SK-N-SH (cell line): ENCODE results near the gene SWI5.

Source experiments
- CTCF ChIP-seq: fragments of 200-600 bp; sonication (generic); IDR thresholded peaks from 2 replicates; pipeline ENCODE4 v1.6.1; 2017; ENCODE audit warnings: antibody characterized with exemption, mild to moderate bottlenecking, moderate library complexity
- EP300 ChIP-seq, 2 experiments: IDR thresholded peaks; 2 replicates each; pipeline versions ENCODE4 v1.4.0 to v1.6.1; 2012; ENCODE audit warnings: borderline replicate concordance in 1 of 2, low read depth in 1 of 2, low read length in 1 of 2
- NRF1 ChIP-seq: IDR thresholded peaks from 2 replicates; pipeline ENCODE4 v1.6.1; 2012; ENCODE audit warnings: low read depth, mild to moderate bottlenecking, low read length
- PBX3 ChIP-seq: IDR thresholded peaks from 2 replicates; pipeline ENCODE4; 2012
- USF2 ChIP-seq: fragments of 150-350 bp; IDR thresholded peaks from 2 replicates; pipeline ENCODE4 v1.6.1; 2017; ENCODE audit warnings: antibody characterized with exemption, low read length, low read depth, borderline replicate concordance
- YY1 ChIP-seq: IDR thresholded peaks from 2 replicates; pipeline ENCODE4 v1.4.0; 2012; ENCODE audit warnings: low read depth, mild to moderate bottlenecking

GRCh38 chr9:128242124-128242523, 34.0 kb upstream of the SWI5 start:
- no peak for TF ChIP-seq EP300 (IDR thresholded peaks at IDR 0.05; ENCODE audit: borderline replicate concordance in 1 of 2, low read depth in 1 of 2, low read length in 1 of 2)
- no peak for TF ChIP-seq CTCF
- TF ChIP-seq USF2: no peak
- no peak for TF ChIP-seq YY1
- no peak for TF ChIP-seq NRF1
- TF ChIP-seq PBX3: no peak
